MCF 10A (cell line): ENCODE data around the gene ARL3. TPM values are rescaled to one million over a fixed set of nuclear protein-coding genes. Genes with fewer than 3 reads are reported as not detected.

Experiments
- BruUV-seq: library from RNA; stranded (reverse); fragments of 400-500 nt; replicated peaks from 2 replicates; lab custom pipeline; 2021; lab: Mats Ljungman, UMichigan
- CTCF ChIA-PET: fragments of 300-600 bp; sonication (Branson Sonifier 250); formaldehyde crosslinking; extraction: SDS; loops from one replicate; lab custom pipeline; 2021; ENCODE audit warnings: antibody characterized with exemption, inconsistent platforms; lab: Yijun Ruan, JAX
- POLR2A ChIA-PET: fragments of 300-600, 350-650 bp; sonication (Branson Sonifier 250); formaldehyde crosslinking; extraction: SDS; loops from one replicate; lab custom pipeline; 2020; ENCODE audit warnings: antibody characterized with exemption, inconsistent platforms; lab: Yijun Ruan, JAX
- DNase-seq: peaks from one replicate; pipeline ENCODE4 v3.0.0-alpha.2; 2018; ENCODE audit not compliant: unreplicated experiment
- H3K27ac Mint-ChIP-seq: one replicate; pipeline ENCODE4 v1.8.0; 2022; ENCODE audit warnings: mild to moderate bottlenecking, low read depth, mixed read lengths; ENCODE audit not compliant: unreplicated experiment
- H3K27me3 Mint-ChIP-seq: one replicate; pipeline ENCODE4 v1.8.0; 2022; ENCODE audit warnings: mixed read lengths; ENCODE audit not compliant: insufficient read depth, unreplicated experiment
- H3K36me3 Mint-ChIP-seq: one replicate; pipeline ENCODE4 v1.8.0; 2022; ENCODE audit warnings: mild to moderate bottlenecking, moderate library complexity, mixed read lengths; ENCODE audit not compliant: insufficient read depth, unreplicated experiment
- H3K4me1 Mint-ChIP-seq: one replicate; pipeline ENCODE4 v1.8.0; 2022; ENCODE audit warnings: mixed read lengths; ENCODE audit not compliant: insufficient read depth, unreplicated experiment
- H3K4me3 Mint-ChIP-seq: one replicate; pipeline ENCODE4 v1.8.0; 2022; ENCODE audit warnings: mild to moderate bottlenecking, moderate library complexity, mixed read lengths; ENCODE audit not compliant: unreplicated experiment
- H3K9me3 Mint-ChIP-seq: one replicate; pipeline ENCODE4 v1.8.0; 2022; ENCODE audit warnings: mixed read lengths; ENCODE audit not compliant: unreplicated experiment
- intact Hi-C: fragments of 100-400 bp; cut with micrococcal nuclease; formaldehyde crosslinking; loops from 2 replicates; pipeline ENCODE4 v1.14.1; 2022
- total RNA-seq: library from RNA; stranded (reverse); gene quantifications from 2 replicates; pipeline ENCODE4 v1.2.3, GENCODE V29; 2022
- TF ChIP-seq, protein P1 (sequence below): fragments of 200-600 bp; IDR thresholded peaks from one replicate; pipeline ENCODE4 v1.8.0; 2022; ENCODE audit warnings: antibody characterized with exemption, mild to moderate bottlenecking; ENCODE audit not compliant: unreplicated experiment

Gene ARL3
- total RNA-seq, 1 experiment from 2014 or later: 6.8 TPM

DNA sequence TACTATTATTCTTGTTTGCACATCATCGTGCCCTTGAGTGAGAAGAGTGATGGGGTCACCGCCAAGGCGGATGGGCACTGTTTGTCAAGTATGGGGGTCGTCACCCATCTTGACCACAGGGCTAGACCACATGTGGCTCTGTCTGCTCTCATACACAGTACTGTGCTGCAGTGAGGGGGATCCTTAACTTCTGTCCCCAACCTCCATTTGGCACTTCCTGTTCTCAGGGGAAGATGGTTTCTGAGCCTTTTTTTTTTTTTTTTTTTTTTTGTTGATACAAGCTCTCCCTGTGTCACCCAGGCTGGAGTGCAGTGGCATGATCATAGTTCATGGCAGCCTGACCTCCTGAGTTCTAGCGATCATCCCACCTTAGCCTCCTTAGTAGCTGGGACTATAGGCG lies 43.1 kb upstream of the ARL3 start:
- intact Hi-C loops: no loop called here
- H3K9me3 Mint-ChIP-seq: no peaks in the 10 kb centered on the region
- BruUV-seq: no TSS peak
- H3K27me3 Mint-ChIP-seq: no peaks in the 10 kb centered on the region
- TF ChIP-seq, protein P1, sequence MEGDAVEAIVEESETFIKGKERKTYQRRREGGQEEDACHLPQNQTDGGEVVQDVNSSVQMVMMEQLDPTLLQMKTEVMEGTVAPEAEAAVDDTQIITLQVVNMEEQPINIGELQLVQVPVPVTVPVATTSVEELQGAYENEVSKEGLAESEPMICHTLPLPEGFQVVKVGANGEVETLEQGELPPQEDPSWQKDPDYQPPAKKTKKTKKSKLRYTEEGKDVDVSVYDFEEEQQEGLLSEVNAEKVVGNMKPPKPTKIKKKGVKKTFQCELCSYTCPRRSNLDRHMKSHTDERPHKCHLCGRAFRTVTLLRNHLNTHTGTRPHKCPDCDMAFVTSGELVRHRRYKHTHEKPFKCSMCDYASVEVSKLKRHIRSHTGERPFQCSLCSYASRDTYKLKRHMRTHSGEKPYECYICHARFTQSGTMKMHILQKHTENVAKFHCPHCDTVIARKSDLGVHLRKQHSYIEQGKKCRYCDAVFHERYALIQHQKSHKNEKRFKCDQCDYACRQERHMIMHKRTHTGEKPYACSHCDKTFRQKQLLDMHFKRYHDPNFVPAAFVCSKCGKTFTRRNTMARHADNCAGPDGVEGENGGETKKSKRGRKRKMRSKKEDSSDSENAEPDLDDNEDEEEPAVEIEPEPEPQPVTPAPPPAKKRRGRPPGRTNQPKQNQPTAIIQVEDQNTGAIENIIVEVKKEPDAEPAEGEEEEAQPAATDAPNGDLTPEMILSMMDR: no peak
- ChIA-PET CTCF (interaction anchor here (0.6 kb wide), 1 partner anchor 46 kb away, joined by 3 read pairs; no protein-coding TSS in a partner anchor), POLR2A (no interaction called here)
- H3K36me3 Mint-ChIP-seq: peaks cover 15% of the 10 kb centered on the region
- no peak for DNase-seq
- H3K4me3 Mint-ChIP-seq: no peak overlapping the region
- peaks cover 21% of the 10 kb centered on the region for H3K4me1 Mint-ChIP-seq
- H3K27ac Mint-ChIP-seq: no peak overlapping the region

DNA sequence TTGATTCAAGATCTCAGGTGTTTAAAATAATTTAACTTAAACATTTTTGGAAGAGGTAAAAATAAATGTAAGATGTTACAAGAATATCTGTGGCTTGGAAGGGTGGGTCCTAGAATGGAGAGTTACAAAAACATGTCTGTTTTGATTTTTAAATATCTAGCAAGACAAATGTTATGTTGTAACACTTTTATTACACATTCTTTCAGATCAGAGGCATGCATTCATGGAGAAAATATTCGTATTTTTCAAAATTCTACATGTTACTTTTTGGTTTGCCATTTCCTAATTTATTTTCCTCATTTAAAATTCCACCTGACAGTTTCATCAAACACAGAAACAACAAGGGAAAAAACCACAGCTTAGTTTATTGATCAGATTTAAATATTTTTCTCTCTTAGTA lies 39.5 kb upstream of the ARL3 start:
- TF ChIP-seq, protein P1: no peak

DNA sequence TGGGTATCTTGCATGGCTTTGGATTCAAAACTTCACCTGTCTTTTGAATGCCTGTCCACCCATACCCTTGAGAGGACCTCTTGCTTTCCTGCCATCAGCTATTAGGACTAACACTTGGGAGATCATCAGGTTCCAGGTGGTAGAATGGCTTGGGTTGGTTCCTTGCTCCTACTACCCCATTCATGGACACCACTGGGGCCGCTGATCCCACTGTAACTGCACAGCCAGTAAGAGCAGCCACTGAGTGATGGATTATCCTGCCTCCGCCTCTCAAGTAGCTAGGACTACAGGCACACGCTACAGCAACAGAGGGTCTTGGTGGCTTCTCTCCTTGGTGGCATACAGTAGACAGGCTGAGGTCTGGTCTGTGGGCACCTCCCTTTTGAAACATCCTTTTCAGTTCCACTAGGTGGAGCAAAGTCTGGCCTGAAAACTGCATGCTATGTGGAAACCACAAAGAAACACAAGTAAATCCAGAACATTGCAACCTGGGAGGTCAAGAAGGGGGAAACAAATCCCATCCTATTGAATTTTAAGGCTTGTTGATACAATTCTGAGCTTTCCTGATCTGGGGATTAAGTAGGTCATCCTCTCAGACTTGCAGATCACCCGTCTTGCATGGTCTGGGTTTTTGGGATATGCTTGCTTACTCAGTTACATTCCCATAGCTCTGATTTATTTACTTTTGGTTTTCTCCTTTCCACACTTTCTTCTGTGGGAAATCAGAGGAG lies 38.9 kb upstream of the ARL3 start:
- TF ChIP-seq, protein P1: peak; percentile 45
- intact Hi-C loops: loop anchor here (1.0 to 5.0 kb wide), 3 partner anchors 30 to 148 kb away; partner anchors contain the start of gene CYP17A1
- no peaks in the 10 kb centered on the region for H3K9me3 Mint-ChIP-seq
- H3K27ac Mint-ChIP-seq: peak overlapping the region; percentile 88
- ChIA-PET CTCF (interaction anchor here (0.6 to 5.0 kb wide), 37 partner anchors 9 to 581 kb away, joined by 3 to 71 read pairs (median 4); partner anchors contain the start of genes CYP17A1 and WBP1L), POLR2A (interaction anchor here (0.6 to 5.7 kb wide), 16 partner anchors 9 to 491 kb away, joined by 3 to 120 read pairs (median 4); partner anchors contain the start of genes ARL3, TRIM8 and WBP1L)
- DNase-seq: peak; percentile 63
- H3K27me3 Mint-ChIP-seq: no peaks in the 10 kb centered on the region
- peaks cover 27% of the 10 kb centered on the region for H3K4me1 Mint-ChIP-seq
- peaks cover 22% of the 10 kb centered on the region for H3K36me3 Mint-ChIP-seq
- peak overlapping the region; percentile 27 for H3K4me3 Mint-ChIP-seq
- no TSS peak for BruUV-seq

More for the DNA sequence above, 39.5 kb upstream of the ARL3 start:
- Mint-ChIP-seq H3K27ac (peak overlapping the region; percentile 88), H3K36me3 (peaks cover 16% of the 10 kb centered on the region), H3K27me3 (no peaks in the 10 kb centered on the region), H3K9me3 (no peaks in the 10 kb centered on the region), H3K4me1 (peaks cover 23% of the 10 kb centered on the region), H3K4me3 (peak overlapping the region; percentile 27)
- BruUV-seq: no TSS peak
- DNase-seq: no peak
- intact Hi-C loops: loop anchor here (1.0 to 5.0 kb wide), 3 partner anchors 29 to 148 kb away; partner anchors contain the start of gene CYP17A1
- POLR2A ChIA-PET: interaction anchor here (0.6 to 5.7 kb wide), 14 partner anchors 10 to 491 kb away, joined by 3 to 120 read pairs (median 4); partner anchors contain the start of genes ARL3, TRIM8 and WBP1L
- CTCF ChIA-PET: interaction anchor here (0.7 to 5.0 kb wide), 26 partner anchors 10 to 148 kb away, joined by 3 to 71 read pairs (median 6); partner anchors contain the start of genes CYP17A1 and WBP1L
